H9 (cell line): ENCODE data around the gene CLEC4G. TPM values are rescaled to one million over a fixed set of nuclear protein-coding genes. Genes with fewer than 3 reads are reported as not detected.

ENCODE experiments used
- DNase-seq: peaks from one replicate; pipeline ENCODE4 v3.0.0-alpha.2; 2017
- H2AFZ ChIP-seq: one replicate; pipeline ENCODE4 v1.6.1; 2013; ENCODE audit warnings: mild to moderate bottlenecking, low read length, control low read depth, moderate library complexity
- H2AK5ac ChIP-seq: 2 replicates; pipeline ENCODE4 v1.6.1; 2013; ENCODE audit warnings: low read length, control low read depth, mixed read lengths; ENCODE audit not compliant: insufficient read length
- H2BK120ac ChIP-seq: one replicate; pipeline ENCODE4 v1.6.1; 2013; ENCODE audit warnings: low read depth, mild to moderate bottlenecking, low read length, control low read depth, inconsistent platforms; ENCODE audit not compliant: poor library complexity, severe bottlenecking
- H2BK12ac ChIP-seq: 2 replicates; pipeline ENCODE4 v1.6.1; 2013; ENCODE audit warnings: low read length, control low read depth, mixed read lengths, low read depth; ENCODE audit not compliant: insufficient read length
- H2BK15ac ChIP-seq: 2 replicates; pipeline ENCODE4 v1.6.1; 2013; ENCODE audit warnings: low read depth, low read length, control low read depth
- H2BK20ac ChIP-seq: one replicate; pipeline ENCODE4 v1.6.1; 2013; ENCODE audit warnings: low read depth, mild to moderate bottlenecking, low read length, control low read depth, inconsistent platforms; ENCODE audit not compliant: poor library complexity, severe bottlenecking
- H2BK5ac ChIP-seq: 2 replicates; pipeline ENCODE4 v1.6.1; 2013; ENCODE audit warnings: low read length, control low read depth, mixed read lengths; ENCODE audit not compliant: insufficient read length
- H3K14ac ChIP-seq: 2 replicates; pipeline ENCODE4 v1.6.1; 2013; ENCODE audit warnings: low read length, control low read depth; ENCODE audit not compliant: insufficient read depth
- H3K18ac ChIP-seq: 2 replicates; pipeline ENCODE4 v1.6.1; 2013; ENCODE audit warnings: low read depth, mild to moderate bottlenecking, mixed read lengths, low read length, control low read depth; ENCODE audit not compliant: insufficient read length
- H3K23ac ChIP-seq: 2 replicates; pipeline ENCODE4 v1.6.1; 2013; ENCODE audit warnings: low read length, control low read depth, mixed read lengths, low read depth; ENCODE audit not compliant: insufficient read length
- H3K23me2 ChIP-seq: 2 replicates; pipeline ENCODE4 v1.6.1; 2013; ENCODE audit warnings: low read depth, mild to moderate bottlenecking, mixed read lengths, low read length, control low read depth; ENCODE audit not compliant: insufficient read length, poor library complexity, severe bottlenecking
- H3K27ac ChIP-seq: 2 replicates; pipeline ENCODE4 v1.5.1; 2013; ENCODE audit warnings: low read length, control low read depth, mixed read lengths, low read depth; ENCODE audit not compliant: insufficient read length
- H3K27me3 ChIP-seq: 2 replicates; pipeline ENCODE4 v1.6.1; 2013; ENCODE audit warnings: low read length, control low read depth, inconsistent platforms; ENCODE audit not compliant: insufficient read depth
- H3K4ac ChIP-seq: 2 replicates; pipeline ENCODE4 v1.6.1; 2013; ENCODE audit warnings: low read depth, mild to moderate bottlenecking, control low read depth, inconsistent platforms, low read length, moderate library complexity
- H3K4me1 ChIP-seq: 2 replicates; pipeline ENCODE4 v1.6.1; 2013; ENCODE audit warnings: low read length, control low read depth, inconsistent platforms; ENCODE audit not compliant: insufficient read depth
- H3K4me2 ChIP-seq: 2 replicates; pipeline ENCODE4 v1.6.1; 2013; ENCODE audit warnings: low read length, control low read depth, mixed read lengths; ENCODE audit not compliant: insufficient read length, insufficient read depth
- H3K56ac ChIP-seq: 2 replicates; pipeline ENCODE4 v1.6.1; 2013; ENCODE audit warnings: low read depth, mild to moderate bottlenecking, mixed read lengths, low read length, control low read depth; ENCODE audit not compliant: insufficient read length
- H3K79me1 ChIP-seq: 2 replicates; pipeline ENCODE4 v1.6.1; 2013; ENCODE audit warnings: low read depth, mild to moderate bottlenecking, moderate library complexity, low read length, control low read depth, inconsistent platforms; ENCODE audit not compliant: insufficient read depth, poor library complexity, severe bottlenecking
- H3K79me2 ChIP-seq: 2 replicates; pipeline ENCODE4 v1.6.1; 2013; ENCODE audit warnings: low read length, control low read depth, inconsistent platforms; ENCODE audit not compliant: insufficient read depth
- H3K9ac ChIP-seq: 2 replicates; pipeline ENCODE4 v1.6.1; 2013; ENCODE audit warnings: low read length, control low read depth, mixed read lengths; ENCODE audit not compliant: insufficient read length; ENCODE audit errors: extremely low read depth
- H3K9me3 ChIP-seq: one replicate; pipeline ENCODE4 v1.6.1; 2013; ENCODE audit warnings: low read depth, low read length, inconsistent platforms; ENCODE audit not compliant: control insufficient read depth
- H3T11ph ChIP-seq: one replicate; pipeline ENCODE4 v1.6.1; 2013; ENCODE audit warnings: mild to moderate bottlenecking, low read length, control low read depth, inconsistent platforms
- H4K20me1 ChIP-seq: one replicate; pipeline ENCODE4 v1.6.1; 2013; ENCODE audit not compliant: control insufficient read depth, insufficient read length, insufficient read depth
- H4K5ac ChIP-seq: 2 replicates; pipeline ENCODE4 v1.6.1; 2013; ENCODE audit warnings: low read depth, mild to moderate bottlenecking, mixed read lengths, low read length, control low read depth; ENCODE audit not compliant: insufficient read length
- H4K8ac ChIP-seq: replicated peaks from 2 replicates; pipeline ENCODE4 v1.6.1; 2013; ENCODE audit warnings: low read length, control low read depth, mixed read lengths, low read depth; ENCODE audit not compliant: insufficient read length
- H4K91ac ChIP-seq: 2 replicates; pipeline ENCODE4 v1.6.1; 2013; ENCODE audit warnings: low read depth, mild to moderate bottlenecking, moderate library complexity, mixed read lengths, low read length, control low read depth; ENCODE audit not compliant: insufficient read length
- H3K27ac Mint-ChIP-seq, 3 experiments: 2 replicates in 2 of 3; 3 replicates in 1 of 3; pipeline ENCODE4 v1.8.0; 2020 to 2021; ENCODE audit warnings: mixed read lengths in 3 of 3, mild to moderate bottlenecking in 1 of 3, moderate library complexity in 1 of 3
- H3K27me3 Mint-ChIP-seq: 2 replicates; pipeline ENCODE4 v1.8.0; 2021; ENCODE audit warnings: low read depth, mild to moderate bottlenecking, moderate library complexity, mixed read lengths
- H3K36me3 Mint-ChIP-seq, 3 experiments: 2 replicates in 2 of 3; 3 replicates in 1 of 3; pipeline ENCODE4 v1.8.0; 2020 to 2021; ENCODE audit warnings: low read depth in 3 of 3, mixed read lengths in 3 of 3; ENCODE audit not compliant: insufficient read depth in 1 of 3
- H3K4me1 Mint-ChIP-seq, 2 experiments: 2 replicates each; pipeline ENCODE4 v1.8.0; 2020; ENCODE audit warnings: mixed read lengths in 2 of 2
- H3K4me3 Mint-ChIP-seq, 2 experiments: 2 replicates in 1 of 2; 3 replicates in 1 of 2; pipeline ENCODE4 v1.8.0; 2020 to 2021; ENCODE audit warnings: mild to moderate bottlenecking in 2 of 2, mixed read lengths in 2 of 2, moderate library complexity in 1 of 2
- H3K9me3 Mint-ChIP-seq, 2 experiments: 2 replicates in 1 of 2; 3 replicates in 1 of 2; pipeline ENCODE4 v1.8.0; 2020; ENCODE audit warnings: mild to moderate bottlenecking in 2 of 2, mixed read lengths in 2 of 2, moderate library complexity in 1 of 2
- WGBS: extraction: QIAGEN DNeasy Blood & Tissue Kit; methylation state at CpG from one replicate; pipeline ENCODE4 v1.1.7; 2013; ENCODE audit warnings: missing lambda C conversion rate, low lambda C conversion rate, mixed read lengths; ENCODE audit not compliant: insufficient read length; ENCODE audit errors: extremely low coverage; 5-methylcytosine and 5-hydroxymethylcytosine counted together
- total RNA-seq: library from RNA; stranded (reverse); gene quantifications from 2 replicates; pipeline ENCODE4 v1.2.1, GENCODE V29; 2021
- TF ChIP-seq, protein P1 (sequence below): fragments of 200-600 bp; sonication (generic); conservative IDR thresholded peaks from 3 replicates; pipeline ENCODE4 v1.8.0; 2021; ENCODE audit warnings: antibody characterized with exemption, mild to moderate bottlenecking

The CLEC4G gene
- total RNA-seq, 1 experiment from 2014 or later = not detected

DNA sequence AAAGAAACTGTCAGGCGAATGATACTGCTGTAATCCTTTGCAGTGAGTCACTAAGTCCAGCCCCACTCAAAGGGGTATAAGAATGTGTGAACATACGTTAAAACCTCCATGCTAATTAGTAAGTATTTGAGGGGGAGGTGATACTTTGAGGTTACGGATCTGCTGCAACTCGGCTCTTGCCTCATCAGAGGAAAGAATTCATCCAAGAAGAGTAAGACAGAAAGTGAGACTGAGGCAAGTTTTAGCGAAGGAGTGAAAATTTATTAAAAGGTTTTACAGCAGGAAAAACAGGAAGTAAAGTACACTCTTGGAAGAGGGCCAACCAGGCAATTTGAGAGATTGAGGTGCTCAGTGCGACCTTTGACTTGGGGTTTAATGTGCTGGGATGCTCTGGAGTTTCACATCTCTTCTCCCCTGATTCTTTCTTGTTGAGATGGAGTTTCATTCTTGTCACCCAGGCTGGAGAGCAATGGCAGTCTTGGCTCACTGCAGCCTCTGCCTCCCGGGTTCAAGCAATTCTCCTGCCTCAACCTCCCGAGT lies 40.9 kb upstream of the CLEC4G start:
- no peak overlapping the region for H4K5ac ChIP-seq
- H2BK120ac ChIP-seq = no peak overlapping the region
- no peaks in the 10 kb centered on the region for H3K27me3 ChIP-seq
- H3K79me1 ChIP-seq = no peaks in the 10 kb centered on the region
- no peak overlapping the region for H2AK5ac ChIP-seq
- H3T11ph ChIP-seq = no peak overlapping the region
- H3K23me2 ChIP-seq = no peaks in the 10 kb centered on the region
- TF ChIP-seq, protein P1, sequence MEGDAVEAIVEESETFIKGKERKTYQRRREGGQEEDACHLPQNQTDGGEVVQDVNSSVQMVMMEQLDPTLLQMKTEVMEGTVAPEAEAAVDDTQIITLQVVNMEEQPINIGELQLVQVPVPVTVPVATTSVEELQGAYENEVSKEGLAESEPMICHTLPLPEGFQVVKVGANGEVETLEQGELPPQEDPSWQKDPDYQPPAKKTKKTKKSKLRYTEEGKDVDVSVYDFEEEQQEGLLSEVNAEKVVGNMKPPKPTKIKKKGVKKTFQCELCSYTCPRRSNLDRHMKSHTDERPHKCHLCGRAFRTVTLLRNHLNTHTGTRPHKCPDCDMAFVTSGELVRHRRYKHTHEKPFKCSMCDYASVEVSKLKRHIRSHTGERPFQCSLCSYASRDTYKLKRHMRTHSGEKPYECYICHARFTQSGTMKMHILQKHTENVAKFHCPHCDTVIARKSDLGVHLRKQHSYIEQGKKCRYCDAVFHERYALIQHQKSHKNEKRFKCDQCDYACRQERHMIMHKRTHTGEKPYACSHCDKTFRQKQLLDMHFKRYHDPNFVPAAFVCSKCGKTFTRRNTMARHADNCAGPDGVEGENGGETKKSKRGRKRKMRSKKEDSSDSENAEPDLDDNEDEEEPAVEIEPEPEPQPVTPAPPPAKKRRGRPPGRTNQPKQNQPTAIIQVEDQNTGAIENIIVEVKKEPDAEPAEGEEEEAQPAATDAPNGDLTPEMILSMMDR = no peak
- no peak overlapping the region for H2BK15ac ChIP-seq
- no peak overlapping the region for H4K8ac ChIP-seq
- no peak overlapping the region for H3K4me3 Mint-ChIP-seq
- DNase-seq = no peak
- no peaks in the 10 kb centered on the region for H3K9me3 ChIP-seq
- H3K56ac ChIP-seq = no peak overlapping the region
- no peak overlapping the region for H3K9ac ChIP-seq
- H3K4me1 Mint-ChIP-seq = peaks cover 3 to 8% of the 10 kb centered on the region in 2 experiments; a peak in 3 of 4 replicates
- no peak overlapping the region for H2BK20ac ChIP-seq
- no peaks in the 10 kb centered on the region; a peak in 1 of 5 replicates for H3K9me3 Mint-ChIP-seq
- no peak overlapping the region for H3K27ac ChIP-seq
- no peak overlapping the region for H3K4ac ChIP-seq
- no peak overlapping the region for H2BK5ac ChIP-seq
- peaks cover 37% of the 10 kb centered on the region for H3K27me3 Mint-ChIP-seq
- H3K79me2 ChIP-seq = no peaks in the 10 kb centered on the region
- H3K14ac ChIP-seq = no peak overlapping the region
- no peaks in the 10 kb centered on the region for H3K4me1 ChIP-seq
- no peak overlapping the region for H2BK12ac ChIP-seq
- H2AFZ ChIP-seq = no peak overlapping the region
- H4K91ac ChIP-seq = no peak overlapping the region
- H3K27ac Mint-ChIP-seq = no peak overlapping the region
- H3K4me2 ChIP-seq = no peak overlapping the region
- no peaks in the 10 kb centered on the region for H3K36me3 Mint-ChIP-seq
- no peak overlapping the region for H3K18ac ChIP-seq
- H3K23ac ChIP-seq = no peak overlapping the region
- no CpG with 5 or more reads among the region's 8 CpGs for WGBS
- H4K20me1 ChIP-seq = no peaks in the 10 kb centered on the region
